Vein endothelial cell (primary cell): ENCODE measurements around the gene ERVW-1. TPM values are rescaled to one million over a fixed set of nuclear protein-coding genes. Genes with fewer than 3 reads are reported as not detected.

Source experiments
- total RNA-seq: library from RNA; depleted of rRNA; stranded (reverse); fragments of >200 nt; gene quantifications from 2 replicates; pipeline ENCODE4 v1.2.3, GENCODE V29; 2012

ERVW-1 gene, protein sequence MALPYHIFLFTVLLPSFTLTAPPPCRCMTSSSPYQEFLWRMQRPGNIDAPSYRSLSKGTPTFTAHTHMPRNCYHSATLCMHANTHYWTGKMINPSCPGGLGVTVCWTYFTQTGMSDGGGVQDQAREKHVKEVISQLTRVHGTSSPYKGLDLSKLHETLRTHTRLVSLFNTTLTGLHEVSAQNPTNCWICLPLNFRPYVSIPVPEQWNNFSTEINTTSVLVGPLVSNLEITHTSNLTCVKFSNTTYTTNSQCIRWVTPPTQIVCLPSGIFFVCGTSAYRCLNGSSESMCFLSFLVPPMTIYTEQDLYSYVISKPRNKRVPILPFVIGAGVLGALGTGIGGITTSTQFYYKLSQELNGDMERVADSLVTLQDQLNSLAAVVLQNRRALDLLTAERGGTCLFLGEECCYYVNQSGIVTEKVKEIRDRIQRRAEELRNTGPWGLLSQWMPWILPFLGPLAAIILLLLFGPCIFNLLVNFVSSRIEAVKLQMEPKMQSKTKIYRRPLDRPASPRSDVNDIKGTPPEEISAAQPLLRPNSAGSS
- total RNA-seq: not detected in 2 replicates

DNA sequence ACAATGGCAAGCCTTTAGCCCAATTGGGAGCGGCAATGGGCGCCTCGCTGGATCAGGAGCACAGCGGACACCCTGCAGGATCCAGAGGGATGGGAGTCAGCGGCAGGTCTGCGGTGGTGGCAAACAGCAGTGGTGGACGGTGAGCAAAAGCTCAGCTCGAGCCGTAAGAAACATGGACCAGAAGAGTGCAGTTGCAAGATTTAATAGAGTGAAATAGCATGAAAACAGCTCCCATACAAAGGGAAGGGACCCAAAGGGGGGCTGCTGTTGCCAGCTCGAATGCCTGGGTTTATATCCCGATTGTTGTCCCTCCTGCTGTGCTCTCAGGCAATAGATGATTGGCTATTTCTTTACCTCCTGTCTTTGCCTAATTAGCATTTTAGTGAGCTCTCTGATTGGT, at the start of gene ERVW-1:
Gene ERVW-1, minus strand, starts transcription at position 266 of the 400 bp plus-strand sequence. CDS start 7,565 bp downstream, outside the sequence.

DNA sequence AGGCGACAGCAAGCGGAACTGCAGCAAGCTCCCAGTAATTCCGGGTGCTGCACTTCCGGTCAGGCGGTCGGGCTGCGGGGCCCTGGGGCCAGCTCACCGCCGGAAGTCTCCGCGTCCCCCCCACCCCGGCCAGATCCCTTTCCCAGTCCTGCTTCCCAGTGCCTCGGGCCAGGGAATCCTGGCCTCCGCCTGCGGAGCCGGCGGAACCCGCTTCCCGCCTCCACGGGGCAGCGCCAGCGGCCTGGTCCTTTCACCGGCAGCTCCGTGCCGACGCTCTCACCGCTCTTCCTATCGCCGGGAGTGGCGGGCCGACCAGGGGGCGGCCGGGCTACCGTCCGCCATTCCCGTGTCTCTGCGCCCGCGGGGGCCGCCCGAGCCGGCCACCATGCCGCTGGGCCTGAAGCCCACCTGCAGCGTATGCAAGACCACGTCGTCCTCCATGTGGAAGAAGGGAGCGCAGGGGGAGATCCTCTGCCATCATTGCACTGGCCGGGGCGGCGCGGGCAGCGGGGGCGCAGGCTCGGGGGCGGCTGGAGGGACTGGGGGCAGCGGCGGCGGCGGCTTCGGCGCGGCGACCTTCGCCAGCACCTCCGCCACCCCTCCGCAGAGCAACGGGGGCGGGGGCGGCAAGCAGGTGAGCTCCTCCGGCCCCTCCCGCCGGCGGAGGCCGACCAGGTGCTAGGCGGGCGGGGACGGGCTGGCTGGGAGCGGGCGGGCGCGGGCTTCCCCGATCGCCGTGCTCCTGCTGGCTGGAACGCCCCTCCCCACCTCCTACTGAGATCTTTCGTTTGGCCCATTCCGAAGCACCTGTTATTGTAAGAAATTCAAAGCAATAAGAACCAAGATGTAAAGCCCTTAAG, 30.2 kb downstream of the ERVW-1 start, which contains the start of gene GATAD1:
Gene GATAD1, plus strand, starts transcription at position 138 of the 860 bp plus-strand sequence. Its CDS starts 248 bp downstream, at position 386.

Other genes starting within 250 kb of the ERVW-1 start
- 33.3 and 41.2 TPM in 2 replicates for gene KRIT1, start 232.0 kb downstream of the ERVW-1 start, total RNA-seq
- gene ANKIB1, start 232.0 kb downstream of the ERVW-1 start, total RNA-seq: 35.9 and 49.3 TPM in 2 replicates
- gene GATAD1, start 30.5 kb downstream of the ERVW-1 start, total RNA-seq: 21.6 and 24.8 TPM in 2 replicates
- gene PEX1, start 50.6 kb upstream of the ERVW-1 start, total RNA-seq: 10.6 and 12.1 TPM in 2 replicates
- 7.2 and 8.5 TPM in 2 replicates for gene RBM48, start 50.8 kb upstream of the ERVW-1 start, total RNA-seq
- gene FAM133B, start 112.4 kb upstream of the ERVW-1 start, total RNA-seq: 15.7 and 23.0 TPM in 2 replicates